Esophagus squamous epithelium (tissue), 4 donors: Measurements from ENCODE around the gene TSC22D1.

ENCODE experiments used
- CTCF ChIP-seq, 6 experiments: fragments of 450-650 bp in 4 of 6; fragments of 200-600 bp in 2 of 6; sonication (generic) in 2 of 6; IDR thresholded peaks; one replicate each; pipeline ENCODE4 v1.5.1; 2016 to 2019; ENCODE audit warnings: antibody characterized with exemption in 6 of 6, mild to moderate bottlenecking in 4 of 6, moderate library complexity in 4 of 6
- POLR2A ChIP-seq, 4 donors: fragments of 450-650 bp; IDR thresholded peaks; one replicate each; pipeline ENCODE4 v1.6.1; 2017; ENCODE audit warnings: antibody characterized with exemption in 4 of 4, mild to moderate bottlenecking in 4 of 4, moderate library complexity in 3 of 4

- no peak for TF ChIP-seq CTCF (IDR thresholded peaks at IDR 0.05)
- peak in 1 of 4 donors; percentile 40 for TF ChIP-seq POLR2A (IDR thresholded peaks at IDR 0.05)
Measured at GRCh38 chr13:44575741-44576350, at the start of gene TSC22D1.
